Thoracic aorta (tissue), 2 donors: ENCODE measurements around the gene DHX40. TPM values are rescaled to one million over a fixed set of nuclear protein-coding genes. Genes with fewer than 3 reads are reported as not detected.
"Not testable (repeated sequence)": the region's sequence is repeated elsewhere in the genome, so short reads cannot be mapped to it uniquely, and the experiment has no call there.

Source experiments
- ATAC-seq: fragments of 150-250 bp; one replicate; pipeline ENCODE4 v1.8.0; 2017; ENCODE audit warnings: low read depth; ENCODE audit not compliant: insufficient number of reproducible peaks, low FRiP score
- DNase-seq: peaks from one replicate; pipeline ENCODE4 v3.0.0-alpha.2; 2020; ENCODE audit warnings: low spot score
- H3K27ac ChIP-seq, 2 donors: fragments of 200-600 bp; sonication (generic); 1 replicate in 1 of 2; 2 replicates in 1 of 2; pipeline ENCODE4 v1.5.1; 2016; ENCODE audit warnings: mild to moderate bottlenecking in 2 of 2, moderate library complexity in 2 of 2
- H3K27me3 ChIP-seq: fragments of 200-600 bp; sonication (generic); replicated peaks from 2 replicates; pipeline ENCODE4 v1.6.0; 2016; ENCODE audit warnings: mild to moderate bottlenecking; ENCODE audit not compliant: insufficient read depth
- H3K36me3 ChIP-seq: fragments of 200-600 bp; sonication (generic); one replicate; pipeline ENCODE4 v1.5.1; 2016
- H3K4me1 ChIP-seq, 2 donors: fragments of 200-600 bp; sonication (generic); 1 replicate in 1 of 2; 2 replicates in 1 of 2; pipeline versions ENCODE4 v1.5.1 to v1.6.0; 2016; ENCODE audit warnings: low read depth in 2 of 2, mild to moderate bottlenecking in 1 of 2; ENCODE audit not compliant: control insufficient read depth in 1 of 2
- H3K4me3 ChIP-seq: fragments of 200-600 bp; sonication (generic); 2 replicates; pipeline ENCODE4 v1.5.1; 2016; ENCODE audit warnings: mild to moderate bottlenecking
- H3K9me3 ChIP-seq: fragments of 200-600 bp; sonication (generic); 2 replicates; pipeline ENCODE4 v1.5.1; 2016
- CTCF ChIP-seq: fragments of 200-600 bp; sonication (generic); IDR thresholded peaks from one replicate; pipeline ENCODE4 v1.5.1; 2019; ENCODE audit warnings: antibody characterized with exemption
- total RNA-seq, 2 donors: library from RNA; depleted of rRNA; stranded (reverse); fragments of >200 nt; gene quantifications; one replicate each; pipeline versions ENCODE4 v1.1.0 to v1.2.3, GENCODE V29; 2016

Gene DHX40
- total RNA-seq, 2 donors from 2014 or later: 31.3 to 33.4 TPM

- no peaks in the 10 kb centered on the region for H3K9me3 ChIP-seq
- DNase-seq (no peak), ATAC-seq (no peak)
- no peak for TF ChIP-seq CTCF
- no peak overlapping the region for H3K4me3 ChIP-seq
- no peak overlapping the region for H3K27ac ChIP-seq
- H3K36me3 ChIP-seq: peaks cover 56% of the 10 kb centered on the region
- no peaks in the 10 kb centered on the region for H3K27me3 ChIP-seq
- H3K4me1 ChIP-seq: peaks cover 0 to 14% of the 10 kb centered on the region in 2 donors
Measured at GRCh38 chr17:59652119-59652518, 86.7 kb downstream of the DHX40 start.

- H3K27ac ChIP-seq, H3K27me3 ChIP-seq, H3K4me1 ChIP-seq, DNase-seq, H3K9me3 ChIP-seq, ATAC-seq, H3K4me3 ChIP-seq: not testable (repeated sequence)
- H3K36me3 ChIP-seq: peaks cover 69% of the 10 kb centered on the region
Measured at GRCh38 chr17:59656624-59657023, 91.2 kb downstream of the DHX40 start.

Other genes with a start within 250 kb of the DHX40 start
- 10 to 100 TPM; 64.2 to 79.9 TPM for gene YPEL2, start 234.0 kb upstream of the DHX40 start, total RNA-seq
- gene CLTC, start 54.3 kb downstream of the DHX40 start, total RNA-seq: 100 to 1,000 TPM; 273 to 285 TPM
- 10 to 100 TPM in 1 of 2 donors, 1 to 10 TPM in 1; 8.9 to 30.0 TPM for gene PTRH2, start 141.8 kb downstream of the DHX40 start, total RNA-seq
- gene VMP1, start 142.0 kb downstream of the DHX40 start, total RNA-seq: 100 to 1,000 TPM; 183 to 728 TPM